DMS53 treated with DMSO at 0.1 percent for 48 hours (cell line): ENCODE measurements around the gene CEP250.
"Not testable (repeated sequence)": the region's sequence is repeated elsewhere in the genome, so short reads cannot be mapped to it uniquely, and the experiment has no call there.

Experiments used
- DNase-seq: peaks from one replicate; lab custom pipeline; 2025; ENCODE audit not compliant: unreplicated experiment; lab: John Stamatoyannopoulos, UW

Gene CEP250

DNA sequence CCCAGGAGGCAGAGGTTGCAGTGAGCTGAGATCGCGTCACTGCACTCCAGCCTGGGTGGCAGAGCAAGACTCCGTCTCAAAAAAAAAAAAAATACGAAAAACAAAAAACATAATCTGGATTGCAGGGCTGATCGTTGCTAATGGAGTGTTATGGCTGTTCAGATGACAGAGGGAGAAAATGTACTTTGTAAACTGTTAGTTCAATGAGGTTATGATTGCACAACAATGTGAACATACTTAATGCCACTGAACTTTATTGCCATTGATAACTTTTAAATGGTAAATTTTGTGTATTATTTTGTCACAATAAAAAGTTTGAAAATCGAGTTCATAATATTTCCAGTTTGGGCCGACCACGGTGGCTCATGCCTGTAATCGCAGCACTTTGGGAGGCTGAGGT lies 63.6 kb downstream of the CEP250 start:
- no peak for DNase-seq

GRCh38 chr20:35523298-35523888 lies 68.0 kb downstream of the CEP250 start:
- no peak for DNase-seq

GRCh38 chr20:35525639-35526038 lies 70.2 kb downstream of the CEP250 start:
- DNase-seq, result no peak

DNA sequence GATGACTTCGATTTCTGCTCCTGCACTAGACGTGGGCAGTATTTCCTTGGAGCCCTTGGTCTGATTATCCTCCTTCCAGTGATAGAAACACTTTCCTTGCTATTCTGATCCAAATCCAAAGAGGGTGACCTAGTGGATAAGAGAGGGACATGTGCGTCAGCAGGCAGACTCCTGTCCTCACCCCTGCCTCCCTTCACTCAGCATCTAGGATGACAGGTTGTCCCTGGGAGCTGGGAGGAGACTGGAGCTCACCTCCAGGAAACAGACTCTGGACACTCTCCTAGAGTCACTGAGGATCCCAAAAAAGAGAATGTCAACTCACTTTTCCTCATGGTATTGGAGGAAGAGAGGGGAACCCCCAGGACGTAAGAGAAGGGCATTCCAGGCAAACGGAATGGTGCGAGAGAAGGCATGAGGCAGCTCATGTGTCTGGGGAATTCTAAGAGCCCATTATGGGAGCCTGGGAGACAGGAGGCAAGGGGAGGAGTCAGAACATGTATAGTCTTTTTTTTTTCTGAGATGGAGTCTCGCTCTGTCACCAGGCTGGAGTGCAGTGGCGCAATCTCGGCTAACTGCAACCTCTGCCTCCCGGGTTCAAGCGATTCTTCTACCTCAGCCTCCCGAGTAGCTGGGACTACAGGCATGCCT lies 71.8 kb downstream of the CEP250 start:
- DNase-seq, result no peak

DNA sequence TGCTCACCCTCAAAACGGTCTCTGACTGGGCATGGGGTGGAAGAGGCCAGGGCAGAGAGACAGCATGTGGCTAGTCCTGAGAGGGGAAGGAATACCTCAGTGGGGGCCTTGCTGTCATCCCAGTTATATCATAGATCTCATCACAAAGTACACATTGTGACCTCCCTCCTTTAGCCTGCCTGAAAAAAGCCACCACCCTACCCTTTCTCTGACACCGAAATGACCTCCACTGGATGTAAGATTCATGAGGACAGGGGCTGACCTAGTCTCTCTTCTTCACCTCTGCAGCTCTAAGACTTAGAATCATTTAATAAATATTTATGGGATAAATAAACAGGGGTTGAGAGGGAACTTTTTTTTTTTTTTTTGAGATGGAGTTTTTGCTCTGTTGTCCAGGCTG lies 74.2 kb downstream of the CEP250 start, which contains the start of gene C20orf173:
TSS of gene C20orf173 (minus strand) at position 101 of the 400 bp plus-strand sequence. CDS start 279 bp downstream, outside the sequence.
- no peak for DNase-seq

DNA sequence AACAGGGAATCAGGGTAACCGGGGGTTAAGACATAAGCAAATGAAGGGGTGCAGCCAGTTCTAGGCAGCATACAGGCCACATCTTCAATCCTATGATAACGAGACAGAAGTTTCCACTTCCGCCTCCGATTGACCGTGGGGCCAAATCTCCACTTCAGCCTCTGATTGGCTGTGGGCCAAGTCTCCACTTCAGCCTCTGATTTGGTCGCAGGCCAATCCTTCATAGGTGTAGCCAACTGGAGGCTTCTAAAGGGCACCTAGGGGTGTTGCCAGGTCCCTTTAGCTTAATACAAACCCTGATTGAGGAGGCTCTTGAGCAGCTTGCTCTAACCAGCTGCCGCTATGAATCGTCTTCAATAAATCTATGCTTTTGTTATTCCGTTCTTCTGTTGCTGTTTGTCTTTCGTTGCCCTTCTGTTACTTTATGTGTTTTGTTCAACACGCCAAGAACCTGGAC lies 84.4 kb downstream of the CEP250 start:
- peak; percentile 88 for DNase-seq

- DNase-seq, result peak; percentile 29
Observed at GRCh38 chr20:35541118-35541782, 85.9 kb downstream of the CEP250 start.

DNA sequence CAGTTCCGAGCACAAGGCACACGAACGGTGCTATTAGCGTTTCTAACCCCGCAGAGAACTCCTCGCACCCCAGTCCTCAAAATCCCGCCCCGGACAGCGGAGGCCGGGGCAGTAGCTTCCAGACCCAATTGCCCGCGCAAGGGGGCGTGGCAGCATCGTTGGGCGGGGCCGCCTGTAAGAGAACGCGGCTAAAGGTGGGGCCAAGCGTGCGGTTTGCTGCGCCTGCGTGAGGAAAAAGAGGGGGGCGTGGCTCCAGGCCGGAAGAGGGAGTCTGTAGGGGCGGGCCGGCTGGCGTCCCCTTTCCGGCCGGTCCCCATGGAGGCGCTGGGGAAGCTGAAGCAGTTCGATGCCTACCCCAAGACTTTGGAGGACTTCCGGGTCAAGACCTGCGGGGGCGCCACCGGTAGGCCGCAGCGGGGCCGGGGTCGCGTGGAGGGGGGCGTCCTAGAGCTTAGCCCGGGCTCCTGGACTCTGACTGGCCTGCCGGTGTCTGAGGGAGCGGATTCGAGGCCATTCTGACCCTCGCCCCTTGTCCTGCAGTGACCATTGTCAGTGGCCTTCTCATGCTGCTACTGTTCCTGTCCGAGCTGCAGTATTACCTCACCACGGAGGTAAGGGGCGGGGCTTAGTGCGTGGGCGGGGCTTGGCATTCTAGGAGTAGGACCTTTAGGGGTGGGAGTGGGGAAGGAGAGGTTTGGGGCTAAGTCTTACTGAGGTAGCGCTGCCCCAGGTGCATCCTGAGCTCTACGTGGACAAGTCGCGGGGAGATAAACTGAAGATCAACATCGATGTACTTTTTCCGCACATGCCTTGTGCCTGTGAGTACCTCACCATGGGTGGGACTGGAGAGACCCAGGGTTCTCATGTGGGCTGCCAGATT lies 86.6 kb downstream of the CEP250 start, which contains the start of gene ERGIC3:
TSS of gene ERGIC3 (plus strand) at position 296 of the 880 bp plus-strand sequence. CDS start at position 316, 20 bp downstream.
- DNase-seq, result peak; percentile 94

DNA sequence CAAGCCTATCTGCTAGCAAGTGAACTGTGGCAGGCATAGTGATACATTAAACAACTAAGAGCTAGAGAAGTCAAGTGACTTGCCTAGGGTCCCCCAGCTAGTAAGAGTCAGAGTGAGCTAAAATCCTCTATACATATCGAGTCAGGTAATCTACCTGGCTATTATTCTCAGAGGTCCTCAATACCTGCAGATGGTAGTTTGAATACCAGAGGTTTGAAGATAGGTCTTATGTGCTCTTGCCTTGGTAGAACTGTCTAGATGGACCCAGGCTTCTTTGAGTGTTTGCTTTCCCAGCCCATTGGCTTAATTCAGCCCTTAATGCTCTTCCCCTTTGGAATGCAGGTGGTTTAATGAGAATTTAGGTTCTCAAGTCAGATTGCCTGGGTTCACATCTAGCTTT lies 87.6 kb downstream of the CEP250 start:
- no peak for DNase-seq

DNA sequence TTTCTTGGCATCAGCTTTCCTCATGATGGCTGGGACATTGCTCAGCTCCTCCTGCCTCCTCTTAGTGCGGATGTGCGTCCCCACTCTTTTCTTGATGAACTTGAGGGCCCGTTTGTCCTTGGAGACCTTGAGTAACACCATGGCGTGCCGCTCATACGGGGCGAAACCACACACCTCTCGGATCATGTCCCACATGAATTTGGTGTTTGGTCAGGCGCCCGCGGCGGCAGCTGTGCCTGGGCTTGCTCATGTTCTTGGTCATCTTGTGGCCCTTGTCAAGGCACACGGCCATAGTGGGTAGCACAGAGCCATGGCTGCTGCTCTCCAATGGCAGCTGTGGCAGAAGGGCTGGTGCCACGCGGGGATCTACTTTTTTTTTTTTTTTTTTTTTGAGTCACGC lies 89.0 kb downstream of the CEP250 start:
- DNase-seq, result no peak

GRCh38 chr20:35544941-35545340 lies 89.5 kb downstream of the CEP250 start:
- DNase-seq, result not testable (repeated sequence)

GRCh38 chr20:35546127-35546526 lies 90.7 kb downstream of the CEP250 start:
- no peak for DNase-seq

GRCh38 chr20:35547329-35547728 lies 91.9 kb downstream of the CEP250 start:
- DNase-seq, result no peak

DNA sequence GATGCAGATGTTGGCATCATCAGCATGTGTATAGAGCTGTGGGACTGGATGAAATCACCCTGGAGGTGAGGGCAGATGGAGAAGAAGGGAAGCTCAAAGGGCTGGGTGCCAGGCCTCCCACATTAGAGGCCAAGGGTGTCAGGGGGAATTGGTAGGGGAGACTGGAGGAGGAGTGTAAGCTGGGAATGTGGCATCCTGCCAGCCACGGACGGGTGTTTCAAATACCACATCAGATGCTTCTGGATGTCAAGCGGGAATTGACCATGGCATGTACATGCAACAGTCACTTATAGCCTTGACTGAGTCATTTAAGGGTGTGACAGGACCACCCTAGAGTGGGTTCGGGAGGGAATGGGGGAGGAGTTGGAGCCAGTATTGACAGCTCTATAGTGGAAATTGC lies 96.1 kb downstream of the CEP250 start:
- no peak for DNase-seq

DNA sequence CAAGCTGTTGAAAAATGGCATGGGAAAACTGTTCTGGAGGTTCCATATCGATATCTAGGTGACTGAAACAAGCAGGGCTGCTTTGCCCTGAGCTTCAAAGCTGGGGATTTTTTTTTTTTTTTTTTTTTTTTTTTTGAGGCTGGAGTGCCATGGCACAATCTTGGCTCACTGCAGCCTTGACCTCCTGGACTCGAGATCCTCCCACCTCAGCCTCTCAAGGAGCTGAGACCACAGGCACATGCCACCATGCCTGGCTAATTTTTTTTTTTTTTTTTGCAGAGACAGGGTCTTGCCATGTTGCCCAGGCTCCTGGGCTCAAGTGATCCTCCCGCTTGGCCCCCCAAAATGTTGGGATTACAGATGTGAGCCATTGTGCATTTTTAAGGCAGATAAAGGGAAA lies 97.5 kb downstream of the CEP250 start:
- DNase-seq, result no peak

- DNase-seq, result not testable (repeated sequence)
Observed at GRCh38 chr20:35555461-35555860, 100.1 kb downstream of the CEP250 start.

- no peak for DNase-seq
Observed at GRCh38 chr20:35555951-35556645, 100.7 kb downstream of the CEP250 start.

DNA sequence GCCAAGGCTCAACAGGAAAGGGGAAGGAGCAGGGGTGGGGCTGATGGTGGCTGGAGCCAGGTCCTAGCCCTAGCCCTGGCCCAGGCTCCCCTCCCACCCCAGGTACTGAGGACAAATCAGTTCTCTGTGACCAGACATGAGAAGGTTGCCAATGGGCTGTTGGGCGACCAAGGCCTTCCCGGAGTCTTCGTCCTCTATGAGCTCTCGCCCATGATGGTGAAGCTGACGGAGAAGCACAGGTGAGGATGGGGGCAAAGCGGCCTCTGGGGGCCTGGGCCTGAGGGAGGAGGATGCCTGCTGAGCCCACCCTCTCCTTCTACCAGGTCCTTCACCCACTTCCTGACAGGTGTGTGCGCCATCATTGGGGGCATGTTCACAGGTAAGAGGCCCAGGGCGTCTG lies 101.5 kb downstream of the CEP250 start:
- no peak for DNase-seq

GRCh38 chr20:35558451-35558850 lies 103.1 kb downstream of the CEP250 start:
- DNase-seq, result no peak

DNA sequence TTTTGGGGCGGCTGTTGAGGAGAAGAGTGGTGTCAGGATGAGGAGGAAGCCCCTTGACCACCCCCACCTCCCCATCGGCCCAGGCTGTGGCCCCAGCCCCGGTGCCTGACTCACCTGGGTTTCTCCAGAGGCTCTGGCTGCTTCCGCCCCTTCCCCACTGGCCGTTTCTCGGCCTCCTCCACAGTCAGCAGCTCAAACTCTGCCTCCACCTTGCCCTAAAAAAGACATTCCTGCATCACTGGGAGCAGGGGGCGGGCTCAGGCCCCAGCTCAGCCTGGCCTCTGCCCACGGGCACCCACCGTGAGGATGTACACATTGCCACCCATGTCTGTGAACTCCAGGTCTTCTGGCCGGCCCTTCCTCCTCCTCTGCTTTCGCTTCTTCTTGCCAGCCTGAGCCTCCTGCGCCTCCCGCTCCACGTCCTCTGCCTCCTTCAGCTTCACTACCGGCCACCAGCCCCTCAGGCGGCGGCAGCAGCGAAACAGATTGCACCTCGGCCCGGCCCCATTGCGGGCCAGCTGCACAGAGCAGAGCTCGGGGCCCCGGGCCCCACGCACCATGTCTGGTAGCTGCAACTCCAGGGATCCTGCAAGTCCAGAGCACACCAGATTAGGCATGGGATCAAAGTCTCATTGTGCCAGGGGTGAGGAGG lies 103.8 kb downstream of the CEP250 start:
- DNase-seq, result no peak
